ENCODE measurements around the gene PCMTD2.
"Not testable (repeated sequence)": the region's sequence is repeated elsewhere in the genome, so short reads cannot be mapped to it uniquely, and the experiment has no call there.

GRCh38 chr20:64286447-64287263 is 31.1 kb downstream of the PCMTD2 start:
- not testable (repeated sequence) for TF ChIP-seq EZH2phosphoT487 (IDR thresholded peaks at IDR 0.05)
- TF ChIP-seq, protein P1, sequence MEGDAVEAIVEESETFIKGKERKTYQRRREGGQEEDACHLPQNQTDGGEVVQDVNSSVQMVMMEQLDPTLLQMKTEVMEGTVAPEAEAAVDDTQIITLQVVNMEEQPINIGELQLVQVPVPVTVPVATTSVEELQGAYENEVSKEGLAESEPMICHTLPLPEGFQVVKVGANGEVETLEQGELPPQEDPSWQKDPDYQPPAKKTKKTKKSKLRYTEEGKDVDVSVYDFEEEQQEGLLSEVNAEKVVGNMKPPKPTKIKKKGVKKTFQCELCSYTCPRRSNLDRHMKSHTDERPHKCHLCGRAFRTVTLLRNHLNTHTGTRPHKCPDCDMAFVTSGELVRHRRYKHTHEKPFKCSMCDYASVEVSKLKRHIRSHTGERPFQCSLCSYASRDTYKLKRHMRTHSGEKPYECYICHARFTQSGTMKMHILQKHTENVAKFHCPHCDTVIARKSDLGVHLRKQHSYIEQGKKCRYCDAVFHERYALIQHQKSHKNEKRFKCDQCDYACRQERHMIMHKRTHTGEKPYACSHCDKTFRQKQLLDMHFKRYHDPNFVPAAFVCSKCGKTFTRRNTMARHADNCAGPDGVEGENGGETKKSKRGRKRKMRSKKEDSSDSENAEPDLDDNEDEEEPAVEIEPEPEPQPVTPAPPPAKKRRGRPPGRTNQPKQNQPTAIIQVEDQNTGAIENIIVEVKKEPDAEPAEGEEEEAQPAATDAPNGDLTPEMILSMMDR (IDR thresholded peaks at IDR 0.05) = not testable (repeated sequence)
